Nephron progenitor cell (in vitro differentiated cells): Measurements from ENCODE around the gene DNAH1.

Source experiments
- DNase-seq: peaks from one replicate; pipeline ENCODE4 v3.0.0; 2021
- H3K27ac Mint-ChIP-seq: 2 replicates; pipeline ENCODE4 v1.8.0; 2021; ENCODE audit warnings: mild to moderate bottlenecking, moderate library complexity, mixed read lengths
- H3K27me3 Mint-ChIP-seq: 2 replicates; pipeline ENCODE4 v1.8.0; 2021; ENCODE audit warnings: mild to moderate bottlenecking, low read depth, mixed read lengths; ENCODE audit not compliant: poor library complexity
- H3K36me3 Mint-ChIP-seq: 2 replicates; pipeline ENCODE4 v1.8.0; 2021; ENCODE audit warnings: low read depth, mixed read lengths
- H3K4me1 Mint-ChIP-seq: 2 replicates; pipeline ENCODE4 v1.8.0; 2021; ENCODE audit warnings: mixed read lengths
- H3K4me3 Mint-ChIP-seq: 2 replicates; pipeline ENCODE4 v1.8.0; 2021; ENCODE audit warnings: mild to moderate bottlenecking, moderate library complexity, mixed read lengths
- H3K9me3 Mint-ChIP-seq: 2 replicates; pipeline ENCODE4 v1.8.0; 2021; ENCODE audit warnings: mild to moderate bottlenecking, moderate library complexity, mixed read lengths
- CTCF ChIP-seq: fragments of 200-600 bp; sonication (generic); IDR thresholded peaks from 2 replicates; pipeline ENCODE4 v1.5.0; 2021; ENCODE audit warnings: antibody characterized with exemption

DNAH1 gene

DNA sequence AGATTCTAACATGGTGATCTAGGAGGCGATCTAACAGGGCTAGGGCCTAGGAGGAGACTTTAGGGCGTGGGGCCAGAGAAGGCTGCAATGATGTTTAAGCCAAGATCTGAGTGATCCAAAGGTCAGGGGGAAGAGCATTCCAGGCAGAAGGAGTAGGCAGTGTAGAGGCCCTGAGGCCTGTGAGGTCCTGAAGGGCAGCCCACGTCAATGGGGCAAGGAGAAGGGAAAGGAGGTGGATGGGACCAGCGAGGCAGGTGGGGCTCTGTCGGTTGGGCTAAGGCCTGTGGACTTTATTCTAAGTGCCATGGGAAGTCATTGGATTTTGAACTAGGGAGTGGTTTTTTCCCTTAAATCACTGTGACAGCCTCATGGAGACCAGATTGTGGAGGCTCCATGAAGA is 10.2 kb upstream of the DNAH1 start:
- peaks cover 28% of the 10 kb centered on the region for H3K4me1 Mint-ChIP-seq
- peaks cover 27% of the 10 kb centered on the region for H3K27me3 Mint-ChIP-seq
- TF ChIP-seq CTCF = no peak
- no peak for DNase-seq
- no peak overlapping the region for H3K27ac Mint-ChIP-seq
- H3K9me3 Mint-ChIP-seq = no peaks in the 10 kb centered on the region
- H3K4me3 Mint-ChIP-seq = no peak overlapping the region
- H3K36me3 Mint-ChIP-seq = no peaks in the 10 kb centered on the region

- no peaks in the 10 kb centered on the region for H3K9me3 Mint-ChIP-seq
- H3K27me3 Mint-ChIP-seq = peaks cover 27% of the 10 kb centered on the region
- no peak overlapping the region for H3K4me3 Mint-ChIP-seq
- TF ChIP-seq CTCF = no peak
- peaks cover 35% of the 10 kb centered on the region for H3K4me1 Mint-ChIP-seq
- H3K36me3 Mint-ChIP-seq = no peaks in the 10 kb centered on the region
- H3K27ac Mint-ChIP-seq = no peak overlapping the region
- DNase-seq = no peak
Measured at GRCh38 chr3:52306978-52307377, 9.1 kb upstream of the DNAH1 start.

DNA sequence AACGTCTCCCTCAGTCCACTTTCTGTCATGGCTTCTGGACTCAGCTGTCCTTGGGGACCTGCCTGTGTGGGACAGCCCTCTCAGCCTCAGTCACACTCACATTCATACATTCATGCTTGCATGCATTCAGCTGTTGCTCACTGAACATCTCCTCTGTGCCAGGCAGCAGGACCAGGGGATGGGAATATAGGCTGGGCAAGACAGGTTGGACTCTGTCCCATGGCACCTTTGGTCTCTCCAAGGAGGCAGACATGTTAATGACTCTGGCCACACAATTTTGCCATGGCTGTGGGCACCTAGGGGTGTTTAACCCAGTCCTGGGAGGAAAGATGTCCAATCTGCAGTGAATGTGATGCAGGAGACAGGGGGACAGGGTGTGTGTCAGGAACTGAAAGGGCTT is 7.8 kb upstream of the DNAH1 start:
- peaks cover 31% of the 10 kb centered on the region for H3K27me3 Mint-ChIP-seq
- H3K36me3 Mint-ChIP-seq = no peaks in the 10 kb centered on the region
- peaks cover 27% of the 10 kb centered on the region for H3K4me1 Mint-ChIP-seq
- peak overlapping the region; percentile 17 for H3K27ac Mint-ChIP-seq
- no peak overlapping the region for H3K4me3 Mint-ChIP-seq
- DNase-seq = no peak
- H3K9me3 Mint-ChIP-seq = no peaks in the 10 kb centered on the region
- no peak for TF ChIP-seq CTCF

- no peak overlapping the region for H3K4me3 Mint-ChIP-seq
- H3K27ac Mint-ChIP-seq = no peak overlapping the region
- no peak for TF ChIP-seq CTCF
- H3K36me3 Mint-ChIP-seq = no peaks in the 10 kb centered on the region
- H3K4me1 Mint-ChIP-seq = peaks cover 47% of the 10 kb centered on the region
- H3K9me3 Mint-ChIP-seq = no peaks in the 10 kb centered on the region
- no peak for DNase-seq
- peaks cover 35% of the 10 kb centered on the region for H3K27me3 Mint-ChIP-seq
Measured at GRCh38 chr3:52310861-52311575, 5.1 kb upstream of the DNAH1 start.

DNA sequence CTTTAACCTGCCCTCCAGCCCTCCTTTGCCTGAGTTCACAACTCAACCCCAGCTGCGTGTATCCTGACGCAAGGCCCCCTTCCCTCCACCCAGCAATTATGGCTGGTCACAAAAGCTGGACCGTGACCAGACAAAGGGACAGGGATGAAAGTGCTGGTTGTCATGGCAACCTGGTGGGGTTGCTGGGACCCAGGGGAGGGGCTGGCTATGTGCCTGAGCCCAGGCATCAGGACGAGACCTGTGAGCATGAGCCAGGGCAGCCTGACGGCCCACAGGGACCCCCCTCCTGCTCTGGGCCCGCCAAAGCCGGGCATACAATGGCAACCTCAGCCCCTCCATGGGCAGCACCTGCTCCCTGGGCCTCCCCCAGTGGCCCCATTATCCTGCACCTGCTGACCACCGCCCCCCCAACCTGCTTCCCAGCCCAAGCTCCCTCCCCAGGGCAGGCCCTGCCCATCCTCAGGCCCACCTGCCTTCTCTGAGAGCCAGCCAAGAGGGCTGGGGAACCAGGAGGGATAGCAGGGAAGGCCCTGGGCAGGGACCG is 4.5 kb upstream of the DNAH1 start:
- TF ChIP-seq CTCF = no peak

More for the DNA sequence above, 4.5 kb upstream of the DNAH1 start:
- H3K27ac Mint-ChIP-seq = no peak overlapping the region
- peaks cover 32% of the 10 kb centered on the region for H3K27me3 Mint-ChIP-seq
- H3K36me3 Mint-ChIP-seq = no peaks in the 10 kb centered on the region
- H3K4me3 Mint-ChIP-seq = no peak overlapping the region
- H3K9me3 Mint-ChIP-seq = no peaks in the 10 kb centered on the region
- DNase-seq = peak; percentile 57
- H3K4me1 Mint-ChIP-seq = peaks cover 47% of the 10 kb centered on the region
